EH (cell line): ENCODE results near the gene RAB31.

Experiments
- DNase-seq: peaks from one replicate; pipeline ENCODE4 v3.0.0-alpha.2; 2015; ENCODE audit warnings: low read depth

RAB31 gene

GRCh38 chr18:9712611-9713010 is 4.5 kb downstream of the RAB31 start:
- peak; percentile 51 for DNase-seq

DNA sequence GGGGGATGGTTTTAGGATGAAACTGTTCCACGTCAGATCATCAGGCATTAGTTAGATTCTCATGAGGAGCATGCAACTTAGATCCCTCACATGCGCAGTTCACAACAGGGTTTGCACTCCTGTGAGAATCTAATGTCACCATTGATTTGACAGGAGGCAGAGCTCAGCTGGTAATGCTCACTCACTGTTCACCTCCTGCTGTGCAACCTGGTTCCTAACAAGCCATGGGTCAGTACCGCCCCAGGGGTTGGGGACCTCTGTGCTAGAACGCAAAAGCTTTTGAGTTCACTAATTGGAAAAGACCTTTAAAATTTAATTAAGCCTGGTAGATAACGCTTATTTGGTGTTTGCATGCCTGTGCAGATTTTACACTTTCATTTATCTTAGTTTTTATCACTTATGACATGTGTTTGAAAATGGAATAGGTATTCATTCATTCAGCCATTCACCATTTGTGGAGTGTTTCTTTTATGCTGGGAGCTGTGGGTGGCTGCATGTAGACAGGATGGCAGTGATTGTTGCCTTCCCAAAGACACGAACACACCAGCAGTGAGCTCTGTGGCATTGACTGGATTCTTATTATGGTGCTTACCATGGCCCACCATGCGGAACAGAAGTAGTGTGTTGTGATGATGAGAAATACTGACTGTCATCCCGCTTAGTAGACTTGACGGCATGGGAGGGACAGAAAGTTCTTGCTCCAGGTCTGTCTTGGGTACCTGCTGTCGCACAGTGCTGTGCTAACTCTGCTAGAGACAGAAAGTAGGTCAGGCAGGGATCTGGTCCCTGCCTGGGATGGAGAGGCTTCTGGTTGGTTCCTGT is 6.4 kb downstream of the RAB31 start:
- no peak for DNase-seq

DNA sequence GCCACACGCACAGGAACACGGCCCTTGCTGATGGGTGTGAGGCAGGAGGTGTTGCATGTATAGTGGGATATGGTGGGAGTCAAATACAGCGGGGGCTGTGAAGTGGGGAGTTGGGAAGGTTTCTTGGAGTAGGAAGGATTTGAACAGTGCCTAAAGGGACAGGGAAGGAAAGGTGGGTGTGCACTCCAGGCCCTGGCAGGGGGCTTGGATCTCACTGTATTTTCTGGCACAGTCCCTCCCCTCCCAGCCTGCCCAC is 6.9 kb downstream of the RAB31 start:
- no peak for DNase-seq

- no peak for DNase-seq
Observed at GRCh38 chr18:9715978-9716774, 8.1 kb downstream of the RAB31 start.

DNA sequence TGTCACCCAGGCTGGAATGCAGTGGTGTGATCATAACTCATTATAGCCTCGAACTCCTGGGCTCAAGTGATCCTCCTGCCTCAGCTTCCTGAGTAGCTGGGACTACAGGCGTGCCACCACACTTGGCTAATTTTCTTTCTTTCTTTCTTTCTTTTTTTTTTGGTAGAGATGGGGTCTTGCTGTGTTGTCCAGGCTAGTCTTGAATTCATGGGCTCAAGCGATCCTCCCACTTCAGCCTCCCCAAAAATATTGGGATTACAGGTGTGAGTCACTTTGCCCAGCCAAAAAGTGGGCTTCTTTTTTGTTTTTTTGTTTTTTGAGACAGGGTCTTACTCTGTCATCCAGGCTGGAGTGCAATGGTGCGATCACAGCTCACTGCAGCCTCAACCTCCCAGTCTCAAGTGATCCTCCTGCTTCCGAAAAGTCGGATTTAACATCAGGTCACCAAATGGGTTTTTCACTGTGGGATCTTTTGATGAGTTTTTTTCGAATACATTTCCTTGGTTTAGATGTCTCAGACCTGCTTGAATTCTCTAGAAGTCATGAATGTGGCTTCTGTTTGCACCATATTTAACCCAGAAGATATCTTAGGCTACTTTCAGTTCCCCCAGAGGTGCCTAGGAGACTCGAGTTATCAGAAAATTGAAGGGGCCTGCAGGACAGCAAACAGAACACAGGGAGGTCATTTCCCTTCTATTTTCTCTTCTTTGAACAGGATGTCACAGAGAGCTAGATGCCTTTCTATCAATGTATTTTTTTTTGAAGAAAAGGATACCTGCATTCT is 8.9 kb downstream of the RAB31 start:
- peak; percentile 23 for DNase-seq

DNA sequence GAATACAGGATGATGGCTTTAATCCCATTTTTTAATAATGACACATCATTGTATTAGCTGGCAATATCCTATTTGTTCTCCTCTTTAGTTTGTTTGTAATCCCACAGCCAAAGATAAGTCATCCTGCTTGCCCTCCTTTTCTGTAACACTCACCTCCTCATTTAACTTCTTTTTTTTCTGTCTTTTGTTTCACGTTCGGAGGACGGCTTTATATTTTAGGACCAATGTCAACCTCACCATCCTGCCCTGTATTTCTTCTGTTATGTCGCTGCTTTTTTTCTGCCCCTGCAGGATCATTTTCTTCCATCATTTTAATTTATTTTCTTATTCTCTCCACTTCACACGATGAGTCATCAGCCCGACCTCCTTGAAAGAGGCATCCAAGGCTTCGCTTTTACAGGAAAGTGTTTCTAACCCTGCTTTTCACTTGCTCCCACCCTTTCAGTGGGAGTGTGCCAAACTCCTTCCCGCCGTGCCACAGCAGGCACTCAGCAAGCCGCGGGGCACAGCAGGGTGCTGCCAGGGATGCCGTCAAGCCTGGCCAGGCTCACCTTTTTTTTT is 11.4 kb downstream of the RAB31 start:
- DNase-seq: peak; percentile 88

DNA sequence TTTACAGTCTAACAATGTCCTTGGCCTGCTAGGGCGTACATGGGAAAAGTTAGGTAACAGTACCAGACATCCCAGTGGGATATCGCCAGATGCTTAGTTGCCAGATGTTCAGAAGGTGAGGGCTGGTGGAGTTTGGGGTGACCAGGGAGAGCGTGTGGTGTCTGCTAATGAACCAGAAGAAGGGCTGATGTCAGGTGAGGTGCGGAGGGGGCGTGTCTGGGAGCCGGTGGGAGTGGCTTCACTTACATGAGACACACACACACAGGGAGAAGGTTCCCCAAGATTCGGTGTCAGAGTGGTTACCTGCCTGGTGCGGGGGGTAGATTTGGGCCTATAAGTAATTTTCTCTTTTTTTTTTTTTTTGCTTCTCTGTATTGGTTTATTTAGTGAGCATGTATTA is 12.2 kb downstream of the RAB31 start:
- no peak for DNase-seq

DNA sequence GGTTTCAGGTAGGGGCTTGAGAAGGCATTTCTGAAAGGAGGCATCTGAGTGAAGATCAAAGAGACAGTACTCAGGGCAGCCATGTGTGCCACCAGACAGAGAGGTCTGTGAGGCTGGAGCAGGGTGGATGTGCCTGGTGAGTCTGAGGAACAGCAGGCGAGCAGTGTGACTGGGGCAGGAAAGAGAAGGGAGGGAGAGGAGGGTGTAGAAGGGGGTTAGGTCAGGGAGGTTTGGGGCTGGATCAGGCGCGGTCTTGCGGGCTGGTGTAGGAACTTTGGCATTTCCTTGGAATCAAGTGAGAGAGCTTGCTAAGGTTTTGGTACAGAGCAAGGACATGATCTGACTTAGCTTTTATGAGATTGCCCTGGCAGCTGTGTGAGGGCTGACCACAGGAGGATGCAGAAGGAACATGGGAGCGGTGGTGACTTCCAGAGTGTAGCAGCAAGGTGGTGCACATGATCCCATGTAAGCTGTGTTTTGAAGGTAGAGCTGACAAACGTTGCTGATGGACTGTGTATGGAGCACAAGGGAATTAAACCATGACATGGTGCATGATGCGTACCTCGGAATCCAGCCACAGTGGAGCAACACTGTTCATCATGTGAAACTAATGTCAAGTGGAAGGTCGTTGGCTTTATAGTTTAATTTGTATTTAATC is 13.9 kb downstream of the RAB31 start:
- DNase-seq: no peak

DNA sequence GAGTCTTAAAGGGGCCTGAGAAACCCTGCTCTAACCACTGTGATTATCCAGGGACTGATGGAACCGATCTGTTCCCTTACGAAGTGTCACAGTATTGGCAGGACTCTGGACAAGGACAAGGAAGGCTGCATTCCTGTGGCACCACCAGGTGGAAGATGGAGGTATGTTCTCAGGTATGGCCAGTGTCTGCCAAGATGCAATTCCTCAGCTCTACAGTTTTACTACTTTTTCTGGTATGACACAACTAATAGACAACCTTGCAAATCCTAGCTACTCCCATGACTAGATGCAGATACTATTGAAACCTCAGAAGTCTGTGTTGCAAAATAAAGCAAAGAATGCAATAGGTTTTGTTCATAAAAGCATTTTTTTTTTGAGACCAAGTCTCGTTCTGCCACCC is 14.6 kb downstream of the RAB31 start:
- DNase-seq: no peak

- no peak for DNase-seq
Observed at GRCh38 chr18:9724797-9725585, 16.9 kb downstream of the RAB31 start.

DNA sequence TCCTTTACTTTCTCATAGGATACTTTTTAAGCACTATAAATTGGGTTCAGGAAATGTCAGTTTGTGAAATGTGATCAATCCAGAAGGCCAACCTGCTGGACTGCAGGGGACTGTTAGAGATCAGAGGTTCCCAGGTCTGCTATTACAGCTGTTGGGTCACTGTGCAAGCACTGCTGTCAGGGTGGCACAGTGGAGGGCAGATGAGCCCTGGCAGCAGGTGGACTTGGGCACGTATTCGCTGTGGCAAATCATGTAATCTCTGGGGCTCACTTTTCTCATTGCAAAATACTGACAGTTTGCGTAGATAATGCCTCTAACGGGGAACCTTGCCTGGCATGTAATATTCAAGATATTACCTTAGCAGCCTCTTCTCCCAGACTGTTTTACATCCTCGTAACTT is 18.1 kb downstream of the RAB31 start:
- no peak for DNase-seq

DNA sequence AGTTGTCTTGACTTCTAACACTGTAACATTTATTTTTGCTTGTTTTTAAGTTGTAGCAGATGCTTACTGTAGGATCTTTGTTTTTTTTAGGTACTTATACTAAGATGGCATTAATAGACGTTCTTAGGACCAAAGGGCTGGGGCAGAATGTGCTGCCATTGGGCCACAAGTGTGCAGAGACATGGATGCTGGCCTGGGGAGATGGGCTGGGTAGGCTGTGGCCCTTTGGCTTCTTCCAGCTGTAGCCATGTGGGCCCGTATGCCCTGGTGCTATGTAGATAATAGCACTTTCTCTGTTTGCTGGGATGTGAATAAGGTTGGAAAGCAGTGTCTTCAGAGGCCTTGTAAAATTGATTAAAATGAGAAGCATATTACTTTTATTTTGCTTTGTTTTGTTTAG is 18.8 kb downstream of the RAB31 start:
- no peak for DNase-seq

- no peak for DNase-seq
Observed at GRCh38 chr18:9730786-9731185, 22.7 kb downstream of the RAB31 start.

DNA sequence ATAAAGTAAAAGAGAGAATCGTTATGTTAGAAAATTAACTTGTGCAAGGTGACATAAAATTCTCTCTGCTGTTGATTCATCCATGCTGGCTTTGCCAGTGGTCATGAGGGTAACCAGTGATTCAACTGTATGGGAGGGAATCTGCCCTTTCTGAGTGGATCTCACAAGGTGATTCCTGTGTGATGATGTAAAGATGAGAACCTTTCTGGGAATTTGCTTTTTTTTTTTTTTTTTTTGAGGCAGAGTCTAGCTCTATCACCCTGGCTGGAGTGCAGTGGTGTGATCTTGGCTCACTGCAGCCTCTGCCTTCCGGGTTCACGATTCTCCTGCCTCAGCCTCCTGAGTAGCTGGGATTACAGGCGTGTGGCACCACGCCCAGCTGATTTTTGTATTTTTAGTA is 23.3 kb downstream of the RAB31 start:
- DNase-seq: peak; percentile 81

GRCh38 chr18:9732031-9732430 is 23.9 kb downstream of the RAB31 start:
- DNase-seq: no peak

DNA sequence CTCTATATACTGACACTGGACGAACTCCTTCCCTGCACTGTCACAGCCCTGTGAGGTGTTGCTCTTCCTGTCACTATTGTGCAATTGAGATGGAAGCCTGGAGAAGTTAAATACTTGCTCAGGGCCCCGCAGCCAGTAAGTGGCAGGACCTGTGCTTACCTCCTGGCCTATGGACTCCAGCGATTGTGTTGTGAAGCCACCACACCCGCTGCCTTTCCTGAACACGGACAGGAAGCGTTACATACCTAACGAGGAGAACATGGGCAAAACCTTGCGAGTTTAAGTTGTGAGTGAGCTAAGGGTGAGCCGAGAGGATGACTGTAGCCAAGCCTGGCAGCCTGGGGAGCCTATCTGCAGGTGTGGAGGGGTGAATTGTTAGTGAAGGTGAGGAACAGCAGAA is 26.1 kb downstream of the RAB31 start:
- no peak for DNase-seq

DNA sequence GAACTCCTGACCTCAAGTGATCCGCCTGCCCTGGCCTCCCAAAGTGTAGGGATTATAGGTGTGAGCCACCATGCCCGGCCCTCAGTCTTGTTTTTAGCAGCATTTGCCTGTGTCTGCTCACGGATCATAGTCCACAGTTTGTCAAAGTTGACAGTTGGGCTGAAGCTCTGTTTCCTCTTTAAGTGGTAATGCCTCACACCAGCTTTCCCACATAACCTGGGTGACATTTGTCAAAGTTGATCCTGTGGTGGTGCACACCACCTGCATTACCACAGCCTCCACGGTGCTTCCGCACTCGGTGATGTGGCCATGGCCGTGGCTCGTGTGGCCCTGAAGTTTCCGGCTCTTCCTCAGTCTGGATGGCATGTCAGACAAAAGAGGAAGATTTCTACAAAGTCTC is 27.1 kb downstream of the RAB31 start:
- no peak for DNase-seq

- no peak for DNase-seq
Observed at GRCh38 chr18:9735879-9736278, 27.8 kb downstream of the RAB31 start.

DNA sequence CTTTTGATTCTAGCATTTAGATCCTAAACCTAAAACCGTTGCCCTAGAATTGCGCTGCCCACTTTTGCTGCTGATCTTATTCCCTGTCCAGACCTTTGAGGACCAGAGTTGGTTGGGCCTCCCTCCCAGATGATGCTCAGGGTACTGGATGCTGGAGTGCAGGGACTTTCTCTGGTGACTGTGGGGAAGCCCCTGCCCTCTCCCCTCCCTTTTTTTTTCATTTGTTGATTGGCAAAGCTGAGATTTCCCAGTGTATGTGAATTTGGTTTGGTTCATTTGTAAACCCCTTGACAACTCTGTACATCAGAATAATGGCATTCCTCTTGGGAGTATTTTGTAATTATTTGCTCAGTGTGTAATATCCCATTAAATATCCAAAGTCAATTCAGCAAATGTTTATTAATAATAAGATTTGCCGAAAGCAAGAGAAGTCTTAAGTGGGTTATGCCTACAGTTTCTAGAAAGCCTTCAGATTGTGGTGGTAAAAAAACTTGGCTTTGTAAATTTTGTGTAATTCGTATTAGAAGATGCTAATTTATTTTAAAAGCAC is 28.3 kb downstream of the RAB31 start:
- no peak for DNase-seq

GRCh38 chr18:9737006-9737405 is 28.9 kb downstream of the RAB31 start:
- DNase-seq: peak; percentile 68
